ENCODE data around the gene BRIP1. TPM values are rescaled to one million over a fixed set of nuclear protein-coding genes. Genes with fewer than 3 reads are reported as not detected.
"Not testable (repeated sequence)": the region's sequence is repeated elsewhere in the genome, so short reads cannot be mapped to it uniquely, and the experiment has no call there.

The BRIP1 gene
- total and polyA plus RNA-seq, 8 donors = 0.31 to 10.8 (median 0.89) TPM; not detected in 1

GRCh38 chr17:61684172-61684571 lies 179.2 kb downstream of the BRIP1 start:
- Histone ChIP-seq H3K27ac (no peak overlapping the region), H3K4me3 (no peak overlapping the region), H3K36me3 (no peaks in the 10 kb centered on the region), H3K9me3 (no peaks in the 10 kb centered on the region), H3K27me3 (no peaks in the 10 kb centered on the region), H3K4me1 (no peaks in the 10 kb centered on the region)
- no peak for TF ChIP-seq EP300 (IDR thresholded peaks at IDR 0.05)
- no peak for TF ChIP-seq POLR2A (IDR thresholded peaks at IDR 0.05)
- no peak for TF ChIP-seq CTCF (IDR thresholded peaks at IDR 0.05)
- TF ChIP-seq POLR2AphosphoS5 (IDR thresholded peaks at IDR 0.05) = no peak
- DNase-seq = no peak
- WGBS, 5 donors = 89 to 96% (median 93%) methylated on average over 1 of the region's 1 CpG
- intact Hi-C loops (cut with DNase I; ENCODE audit: low total_unique reads) = no loop called here

DNA sequence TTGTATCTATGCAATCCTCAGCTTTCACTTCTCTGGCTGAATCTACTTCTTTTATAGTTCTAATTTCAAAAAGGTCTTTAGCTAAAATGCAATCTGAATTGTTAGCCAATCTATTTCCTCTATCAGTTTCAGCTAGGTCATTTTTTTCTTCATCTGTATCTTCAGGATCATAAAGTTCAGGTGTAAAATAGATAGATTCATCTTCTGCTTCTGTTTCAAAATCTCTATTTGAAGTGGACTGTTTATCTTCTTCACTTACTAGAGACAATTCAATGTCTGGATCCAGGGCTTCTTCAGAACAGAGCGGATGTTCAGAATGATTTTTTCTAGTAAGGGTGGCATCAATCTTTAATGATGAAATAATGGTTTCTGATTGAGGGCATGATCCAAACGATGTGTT lies 179.9 kb downstream of the BRIP1 start:
- DNase-seq = no peak
- Histone ChIP-seq H3K27me3 (no peaks in the 10 kb centered on the region), H3K27ac (no peak overlapping the region), H3K4me3 (no peak overlapping the region), H3K36me3 (no peaks in the 10 kb centered on the region), H3K9me3 (no peaks in the 10 kb centered on the region), H3K4me1 (no peaks in the 10 kb centered on the region)
- intact Hi-C loops (cut with DNase I; ENCODE audit: low total_unique reads) = no loop called here
- WGBS, 5 donors = 86 to 96% (median 91%) methylated on average over 2 of the region's 2 CpGs
- TF ChIP-seq CTCF (IDR thresholded peaks at IDR 0.05) = no peak
- TF ChIP-seq POLR2A (IDR thresholded peaks at IDR 0.05) = no peak
- TF ChIP-seq EP300 (IDR thresholded peaks at IDR 0.05) = no peak
- no peak for TF ChIP-seq POLR2AphosphoS5 (IDR thresholded peaks at IDR 0.05)

- Histone ChIP-seq H3K9me3 (no peaks in the 10 kb centered on the region), H3K27me3 (no peaks in the 10 kb centered on the region), H3K27ac (no peak overlapping the region), H3K4me1 (no peaks in the 10 kb centered on the region), H3K4me3 (no peak overlapping the region), H3K36me3 (no peaks in the 10 kb centered on the region)
- 94 to 97% (median 95%) methylated on average over 10 of the region's 10 CpGs for WGBS, 5 donors
- no peak for DNase-seq
- no peak for TF ChIP-seq POLR2A (IDR thresholded peaks at IDR 0.05)
- TF ChIP-seq CTCF (IDR thresholded peaks at IDR 0.05) = no peak
- TF ChIP-seq POLR2AphosphoS5 (IDR thresholded peaks at IDR 0.05) = no peak
- TF ChIP-seq EP300 (IDR thresholded peaks at IDR 0.05) = no peak
- intact Hi-C loops (cut with DNase I; ENCODE audit: low total_unique reads) = no loop called here
Observed at GRCh38 chr17:61680921-61681320, 182.4 kb downstream of the BRIP1 start.

DNA sequence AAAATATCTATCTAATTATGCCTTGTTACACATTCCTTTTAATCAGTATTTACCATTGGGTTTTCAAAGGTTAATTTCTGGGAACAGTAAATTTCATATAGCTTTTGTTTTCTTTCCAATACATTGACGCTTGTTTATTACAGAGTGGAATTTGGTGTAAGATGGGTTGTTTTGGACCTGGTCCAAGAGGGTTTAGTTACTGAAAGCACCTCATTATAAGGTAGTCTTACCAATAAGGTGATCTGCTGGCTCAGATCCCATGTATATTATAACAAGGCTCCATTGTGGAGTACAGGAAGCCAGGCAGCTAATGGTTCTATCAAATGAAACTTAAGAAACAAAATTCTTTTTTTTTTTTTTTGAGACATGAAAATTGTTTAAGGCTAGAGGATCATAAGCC lies 185.0 kb downstream of the BRIP1 start:
- no peaks in the 10 kb centered on the region for H3K9me3 ChIP-seq
- DNase-seq = no peak
- intact Hi-C loops (cut with DNase I; ENCODE audit: low total_unique reads) = no loop called here
- no peaks in the 10 kb centered on the region for H3K36me3 ChIP-seq
- no peak overlapping the region for H3K27ac ChIP-seq
- H3K27me3 ChIP-seq = no peaks in the 10 kb centered on the region
- H3K4me3 ChIP-seq = no peak overlapping the region
- no peaks in the 10 kb centered on the region for H3K4me1 ChIP-seq
- WGBS, 5 donors = 78 to 90% (median 83%) methylated on average over 1 of the region's 1 CpG
- TF ChIP-seq EP300 (IDR thresholded peaks at IDR 0.05) = no peak
- TF ChIP-seq POLR2A (IDR thresholded peaks at IDR 0.05) = no peak
- TF ChIP-seq CTCF (IDR thresholded peaks at IDR 0.05) = no peak

DNA sequence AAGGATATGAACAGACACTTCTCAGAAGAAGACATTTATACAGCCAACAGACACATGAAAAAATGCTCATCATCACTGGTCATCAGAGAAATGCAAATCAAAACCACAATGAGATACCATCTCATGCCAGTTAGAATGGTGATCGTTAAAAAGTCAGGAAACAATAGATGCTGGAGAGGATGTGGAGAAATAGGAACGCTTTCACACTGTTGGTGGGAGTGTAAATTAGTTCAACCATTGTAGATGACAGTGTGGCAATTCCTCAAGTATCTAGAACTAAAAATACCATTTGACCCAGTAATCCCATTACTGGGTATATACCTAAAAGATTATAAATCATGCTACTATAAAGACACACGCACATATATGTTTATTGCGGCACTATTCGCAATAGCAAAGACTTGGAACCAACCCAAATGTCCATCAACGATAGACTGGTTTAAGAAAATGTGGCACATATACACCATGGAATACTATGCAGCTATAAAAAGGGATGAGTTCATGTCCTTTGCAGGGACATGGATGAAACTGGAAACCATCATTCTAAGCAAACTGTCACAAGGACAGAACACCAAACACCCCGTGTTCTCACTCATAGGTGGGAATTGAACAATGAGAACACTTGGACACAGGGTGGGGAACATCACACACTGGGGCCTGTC lies 186.0 kb downstream of the BRIP1 start:
- H3K36me3 ChIP-seq; H3K27me3 ChIP-seq; H3K4me1 ChIP-seq; intact Hi-C loops (cut with DNase I; ENCODE audit: low total_unique reads); H3K4me3 ChIP-seq; H3K27ac ChIP-seq; DNase-seq; H3K9me3 ChIP-seq: not testable (repeated sequence)
- WGBS, 5 donors = 66 to 91% (median 85%) methylated on average over 6 to 7 of the region's 7 CpGs

- DNase-seq; intact Hi-C loops (cut with DNase I; ENCODE audit: low total_unique reads); H3K27me3 ChIP-seq; H3K9me3 ChIP-seq; H3K36me3 ChIP-seq; H3K4me3 ChIP-seq; H3K27ac ChIP-seq; H3K4me1 ChIP-seq: not testable (repeated sequence)
Observed at GRCh38 chr17:61676522-61676921, 186.8 kb downstream of the BRIP1 start.

DNA sequence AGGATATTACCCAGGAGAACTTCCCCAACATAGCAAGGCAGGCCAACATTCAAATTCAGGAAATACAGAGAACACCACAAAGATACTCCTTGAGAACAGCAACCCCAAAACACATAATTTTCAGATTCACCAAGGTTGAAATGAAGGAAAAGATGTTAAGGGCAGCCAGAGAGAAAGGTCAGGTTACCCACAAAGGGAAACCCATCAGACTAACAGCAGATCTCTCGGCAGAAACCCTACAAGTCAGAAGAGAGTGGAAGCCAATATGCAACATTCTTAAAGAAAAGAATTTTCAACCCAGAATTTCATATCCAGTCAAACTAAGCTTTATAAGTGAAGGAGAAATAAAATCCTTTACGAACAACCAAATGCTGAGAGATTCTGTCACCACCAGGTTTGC lies 188.7 kb downstream of the BRIP1 start:
- H3K27me3 ChIP-seq; H3K9me3 ChIP-seq; DNase-seq; H3K36me3 ChIP-seq; H3K4me3 ChIP-seq; H3K27ac ChIP-seq; H3K4me1 ChIP-seq; intact Hi-C loops (cut with DNase I; ENCODE audit: low total_unique reads): not testable (repeated sequence)
- WGBS, 5 donors = 90 to 97% (median 93%) methylated on average over 2 of the region's 2 CpGs

Data from stomach (tissue), 9 donors.